ENCODE results near the gene OR51M1.

- no peak for TF ChIP-seq CTCF (IDR thresholded peaks at IDR 0.05)
- no peak for TF ChIP-seq POLR2A (IDR thresholded peaks at IDR 0.05)
These were observed 723 bp downstream of the OR51M1 start for GRCh38 chr11:5384335-5384734.

Measured in body of pancreas (tissue), 4 donors.